ENCODE results near the gene JSRP1. TPM values are rescaled to one million over a fixed set of nuclear protein-coding genes. Genes with fewer than 3 reads are reported as not detected.

JSRP1 gene
- total and polyA plus RNA-seq, 10 of the 15 experiments (the other 5 are each of a cell fraction or from before 2014, with no cell fraction given), result 0.41 to 0.91 (median 0.49) TPM; not detected in 7

DNA sequence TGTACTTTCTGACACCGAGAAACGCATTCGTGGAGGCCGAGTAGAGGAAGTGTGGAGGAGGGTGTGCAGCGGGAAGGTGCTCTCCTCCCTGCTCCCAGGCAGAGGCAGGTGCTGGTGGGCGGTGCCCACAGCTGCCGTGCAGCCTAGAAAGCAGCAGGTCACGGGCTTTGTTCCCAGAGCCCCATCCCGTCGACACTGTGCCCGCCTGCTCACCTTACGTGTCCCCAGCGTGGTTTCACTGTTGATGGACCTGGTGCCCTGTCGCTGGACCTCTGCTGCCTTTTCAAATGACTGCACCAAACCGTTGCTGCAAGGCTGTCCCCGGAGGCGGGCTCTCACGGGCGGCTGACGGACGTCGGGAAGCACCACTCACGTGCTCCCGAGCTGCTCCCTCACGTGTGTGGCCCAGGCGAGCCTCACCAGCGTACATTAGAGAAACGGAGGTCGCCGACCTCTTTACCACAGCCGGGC lies 40.9 kb downstream of the JSRP1 start (continued):
- TF ChIP-seq ZNF687 (IDR thresholded peaks at IDR 0.05), result no peak
- TF ChIP-seq SUZ12 (IDR thresholded peaks at IDR 0.05; ENCODE audit: unreplicated experiment), result no peak
- no peak for TF ChIP-seq RELB (IDR thresholded peaks at IDR 0.05; ENCODE audit: low read depth)
- no peak for TF ChIP-seq CEBPB (IDR thresholded peaks at IDR 0.05; ENCODE audit: borderline replicate concordance in 1 of 2, low read depth in 2 of 2, low read length in 2 of 2)
- TF ChIP-seq BACH1 (IDR thresholded peaks at IDR 0.05; ENCODE audit: borderline replicate concordance), result no peak
- TF ChIP-seq MXI1 (IDR thresholded peaks at IDR 0.05; ENCODE audit: low read depth, low read length), result no peak
- TF ChIP-seq RELA (IDR thresholded peaks at IDR 0.05; ENCODE audit: borderline replicate concordance, partially characterized antibody), result no peak
- no peak for TF ChIP-seq SRF (IDR thresholded peaks at IDR 0.05; ENCODE audit: low read depth in 2 of 2, low read length in 2 of 2)
- TF ChIP-seq ATF3 (IDR thresholded peaks at IDR 0.05; ENCODE audit: borderline replicate concordance, extremely low read depth, low read depth, low read length), result no peak
- TF ChIP-seq GABPA (IDR thresholded peaks at IDR 0.05; ENCODE audit: low read depth), result no peak
- TF ChIP-seq BHLHE40 (IDR thresholded peaks at IDR 0.05; ENCODE audit: borderline replicate concordance in 1 of 2, low read depth in 2 of 2, low read length in 1 of 2), result peak in 1 of 2 experiments; percentile 65; a peak in 1 of 4 replicates
- TF ChIP-seq KAT2A (conservative IDR thresholded peaks at IDR 0.05; ENCODE audit: control insufficient read depth, low read depth, low read length), result no peak
- no peak for TF ChIP-seq POLR2A (IDR thresholded peaks at IDR 0.05; ENCODE audit: low read depth, low read length)
- TF ChIP-seq FOXK2 (IDR thresholded peaks at IDR 0.05), result no peak
- TF ChIP-seq SMC3 (IDR thresholded peaks at IDR 0.05; ENCODE audit: borderline replicate concordance, low read length), result no peak
- TF ChIP-seq, protein P1, sequence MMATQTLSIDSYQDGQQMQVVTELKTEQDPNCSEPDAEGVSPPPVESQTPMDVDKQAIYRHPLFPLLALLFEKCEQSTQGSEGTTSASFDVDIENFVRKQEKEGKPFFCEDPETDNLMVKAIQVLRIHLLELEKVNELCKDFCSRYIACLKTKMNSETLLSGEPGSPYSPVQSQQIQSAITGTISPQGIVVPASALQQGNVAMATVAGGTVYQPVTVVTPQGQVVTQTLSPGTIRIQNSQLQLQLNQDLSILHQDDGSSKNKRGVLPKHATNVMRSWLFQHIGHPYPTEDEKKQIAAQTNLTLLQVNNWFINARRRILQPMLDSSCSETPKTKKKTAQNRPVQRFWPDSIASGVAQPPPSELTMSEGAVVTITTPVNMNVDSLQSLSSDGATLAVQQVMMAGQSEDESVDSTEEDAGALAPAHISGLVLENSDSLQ (IDR thresholded peaks at IDR 0.05), result peak; percentile 90
- TF ChIP-seq, protein P2, sequence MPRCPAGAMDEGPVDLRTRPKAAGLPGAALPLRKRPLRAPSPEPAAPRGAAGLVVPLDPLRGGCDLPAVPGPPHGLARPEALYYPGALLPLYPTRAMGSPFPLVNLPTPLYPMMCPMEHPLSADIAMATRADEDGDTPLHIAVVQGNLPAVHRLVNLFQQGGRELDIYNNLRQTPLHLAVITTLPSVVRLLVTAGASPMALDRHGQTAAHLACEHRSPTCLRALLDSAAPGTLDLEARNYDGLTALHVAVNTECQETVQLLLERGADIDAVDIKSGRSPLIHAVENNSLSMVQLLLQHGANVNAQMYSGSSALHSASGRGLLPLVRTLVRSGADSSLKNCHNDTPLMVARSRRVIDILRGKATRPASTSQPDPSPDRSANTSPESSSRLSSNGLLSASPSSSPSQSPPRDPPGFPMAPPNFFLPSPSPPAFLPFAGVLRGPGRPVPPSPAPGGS (IDR thresholded peaks at IDR 0.05; ENCODE audit: borderline replicate concordance, insufficient read depth, low read depth, low read length, poor library complexity, severe bottlenecking), result no peak
- no peak for TF ChIP-seq POLR2AphosphoS5 (IDR thresholded peaks at IDR 0.05; ENCODE audit: low read length)
- no peak for TF ChIP-seq EP300 (IDR thresholded peaks at IDR 0.05; ENCODE audit: borderline replicate concordance in 1 of 2, control insufficient read depth in 1 of 2, low read depth in 2 of 2, low read length in 2 of 2)

Data from GM12878 (cell line).